Esophagus muscularis mucosa (tissue), 4 donors: ENCODE data around the gene WASHC3. TPM values are rescaled to one million over a fixed set of nuclear protein-coding genes. Genes with fewer than 3 reads are reported as not detected.

Experiments
- DNase-seq: peaks from one replicate; pipeline ENCODE4 v3.0.0-alpha.2; 2017; ENCODE audit errors: extremely low spot score
- H3K27ac ChIP-seq, 4 donors: fragments of 200-600 bp; sonication (generic); replicated peaks in 1 of 4; 1 replicate in 3 of 4; 2 replicates in 1 of 4; pipeline ENCODE4 v1.5.1; 2016 to 2019; ENCODE audit warnings: mild to moderate bottlenecking in 1 of 4
- H3K27me3 ChIP-seq, 4 donors: fragments of 200-600 bp; sonication (generic); one replicate each; pipeline versions ENCODE4 v1.5.1 to v1.6.0; 2016 to 2019
- H3K36me3 ChIP-seq, 4 donors: fragments of 200-600 bp; sonication (generic); one replicate each; pipeline ENCODE4 v1.5.1; 2016 to 2019
- H3K4me1 ChIP-seq, 4 donors: fragments of 200-600 bp; sonication (generic); one replicate each; pipeline ENCODE4 v1.5.1; 2016 to 2019
- H3K4me3 ChIP-seq, 4 donors: fragments of 200-600 bp; sonication (generic); 1 replicate in 2 of 4; 2 replicates in 2 of 4; pipeline ENCODE4 v1.5.1; 2016 to 2019; ENCODE audit warnings: mild to moderate bottlenecking in 4 of 4, moderate library complexity in 1 of 4
- H3K9me3 ChIP-seq, 4 donors: fragments of 200-600 bp; sonication (generic); 1 replicate in 3 of 4; 2 replicates in 1 of 4; pipeline ENCODE4 v1.5.1; 2016 to 2019
- CTCF ChIP-seq, 3 experiments: fragments of 200-600 bp in 2 of 3; fragments of 450-650 bp in 1 of 3; sonication (generic) in 2 of 3; IDR thresholded peaks; one replicate each; pipeline ENCODE4 v1.5.1; 2017 to 2019; ENCODE audit warnings: antibody characterized with exemption in 3 of 3, mild to moderate bottlenecking in 2 of 3, moderate library complexity in 1 of 3
- EP300 ChIP-seq: sonication (generic); formaldehyde crosslinking; IDR thresholded peaks from one replicate; pipeline ENCODE4 v1.6.1; 2017; ENCODE audit warnings: antibody characterized with exemption
- POLR2A ChIP-seq: fragments of 450-650 bp; IDR thresholded peaks from one replicate; pipeline ENCODE4 v1.6.1; 2017; ENCODE audit warnings: antibody characterized with exemption, moderate library complexity, mild to moderate bottlenecking, low read depth
- POLR2AphosphoS5 ChIP-seq, 2 donors: sonication (generic); formaldehyde crosslinking; IDR thresholded peaks; one replicate each; pipeline ENCODE4 v1.6.1; 2017; ENCODE audit warnings: antibody characterized with exemption in 2 of 2
- WGBS: methylation state at CpG from one replicate; pipeline ENCODE4 v1.1.5; 2018; 5-methylcytosine and 5-hydroxymethylcytosine counted together
- intact Hi-C: fragments of 100-400 bp; cut with DNase I; formaldehyde crosslinking; loops from one replicate; pipeline ENCODE4 v1.15.1; 2023
- total RNA-seq, 4 donors: library from RNA; depleted of rRNA; stranded (reverse); fragments of >200 nt; gene quantifications; one replicate each; pipeline versions ENCODE4 v1.1.0 to v1.2.1, GENCODE V29; 2016

WASHC3 gene
- total RNA-seq, 4 donors from 2014 or later: 85.7 to 101 (median 86.8) TPM

- no peak overlapping the region for H3K27ac ChIP-seq
- TF ChIP-seq CTCF (IDR thresholded peaks at IDR 0.05) (no peak), POLR2AphosphoS5 (IDR thresholded peaks at IDR 0.05) (no peak), POLR2A (no peak), EP300 (no peak)
- H3K9me3 ChIP-seq: no peaks in the 10 kb centered on the region
- intact Hi-C loops: no loop called here
- H3K4me3 ChIP-seq: no peak overlapping the region
- H3K4me1 ChIP-seq: peaks cover 0 to 6% (median 0%) of the 10 kb centered on the region in 4 donors
- H3K36me3 ChIP-seq: peaks cover 37 to 91% (median 63%) of the 10 kb centered on the region in 4 donors
- H3K27me3 ChIP-seq: no peaks in the 10 kb centered on the region
- WGBS: 100% methylated on average over 2 of the region's 4 CpGs
- no peak for DNase-seq
Measured at GRCh38 chr12:102052192-102053061, 9.4 kb downstream of the WASHC3 start.

DNA sequence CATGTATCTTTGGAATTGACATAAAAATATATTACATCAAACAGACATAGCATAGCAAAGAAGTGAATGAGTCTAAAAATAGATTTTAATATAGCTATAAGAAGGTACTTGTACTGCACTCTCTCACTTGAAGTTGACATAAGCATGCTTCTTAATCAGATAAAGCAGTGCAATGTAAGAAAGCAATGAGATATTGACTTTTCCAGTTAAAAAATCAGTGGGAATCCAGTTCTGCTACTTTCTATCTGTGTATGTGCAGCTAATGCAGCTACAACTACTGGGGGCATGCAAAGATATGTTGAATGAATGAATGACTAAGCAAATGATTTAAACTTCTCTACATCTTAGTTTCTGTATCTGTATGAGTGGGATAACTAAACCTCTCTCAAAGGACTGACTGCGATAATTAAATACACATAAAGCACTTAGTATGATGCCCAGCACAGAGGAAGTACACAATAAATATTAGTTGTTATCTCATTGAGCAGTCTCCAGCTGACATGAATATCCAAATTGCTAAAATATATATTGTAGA lies 10.3 kb downstream of the WASHC3 start:
- no peak for DNase-seq
- no peak overlapping the region for H3K4me3 ChIP-seq
- no peak for TF ChIP-seq POLR2AphosphoS5 (IDR thresholded peaks at IDR 0.05)
- no peak for TF ChIP-seq EP300
- TF ChIP-seq CTCF (IDR thresholded peaks at IDR 0.05): no peak
- no peak for TF ChIP-seq POLR2A
- H3K4me1 ChIP-seq: peaks cover 0 to 6% (median 0%) of the 10 kb centered on the region in 4 donors
- H3K36me3 ChIP-seq: peaks cover 39 to 93% (median 62%) of the 10 kb centered on the region in 4 donors
- WGBS: 80% methylated on average over 1 of the region's 1 CpG
- intact Hi-C loops: no loop called here
- no peaks in the 10 kb centered on the region for H3K9me3 ChIP-seq
- no peaks in the 10 kb centered on the region for H3K27me3 ChIP-seq
- H3K27ac ChIP-seq: no peak overlapping the region

DNA sequence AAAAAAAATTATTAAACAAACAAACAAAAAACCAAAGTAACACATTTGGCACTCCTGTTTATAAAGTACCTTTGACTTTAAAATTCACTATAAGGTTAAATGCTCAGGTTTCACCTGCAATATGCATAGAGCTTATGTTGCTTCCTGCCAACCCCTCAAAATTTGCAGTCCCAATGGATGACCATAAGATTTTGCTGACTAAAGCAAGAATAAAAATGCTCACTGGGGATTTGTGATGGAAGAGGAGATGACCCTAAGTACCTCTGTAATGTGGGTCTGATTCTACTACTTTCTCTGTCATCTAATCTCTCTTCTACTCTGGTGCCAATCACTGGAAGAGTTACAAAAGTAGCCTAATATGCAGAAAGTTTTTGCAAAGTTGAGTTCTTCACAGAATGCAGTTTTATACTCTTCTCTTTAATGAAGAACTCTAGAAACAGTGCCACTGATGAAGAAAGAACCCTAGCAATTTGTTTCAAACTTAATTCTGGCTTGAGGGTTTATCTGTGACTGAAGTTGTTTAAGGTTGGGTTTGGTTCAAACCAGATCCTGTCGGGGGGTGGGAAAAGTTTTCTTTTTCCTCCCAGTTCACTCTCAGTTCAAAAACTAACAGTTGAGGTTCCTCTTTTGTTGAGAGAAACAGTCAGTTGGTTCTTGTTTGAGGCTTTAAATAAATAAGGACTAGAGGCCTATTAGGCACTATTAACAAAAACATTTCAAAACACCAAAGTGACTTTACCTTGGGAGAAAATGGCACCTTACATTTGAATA lies 10.9 kb downstream of the WASHC3 start:
- Histone ChIP-seq H3K4me1 (peaks cover 0 to 6% (median 0%) of the 10 kb centered on the region in 4 donors), H3K27me3 (no peaks in the 10 kb centered on the region), H3K4me3 (no peak overlapping the region), H3K9me3 (no peaks in the 10 kb centered on the region), H3K27ac (no peak overlapping the region), H3K36me3 (peaks cover 39 to 93% (median 63%) of the 10 kb centered on the region in 4 donors)
- TF ChIP-seq CTCF (IDR thresholded peaks at IDR 0.05) (no peak), POLR2A (no peak), EP300 (no peak), POLR2AphosphoS5 (IDR thresholded peaks at IDR 0.05) (no peak)
- WGBS: 20% methylated on average over 1 of the region's 1 CpG
- no peak for DNase-seq
- intact Hi-C loops: no loop called here

DNA sequence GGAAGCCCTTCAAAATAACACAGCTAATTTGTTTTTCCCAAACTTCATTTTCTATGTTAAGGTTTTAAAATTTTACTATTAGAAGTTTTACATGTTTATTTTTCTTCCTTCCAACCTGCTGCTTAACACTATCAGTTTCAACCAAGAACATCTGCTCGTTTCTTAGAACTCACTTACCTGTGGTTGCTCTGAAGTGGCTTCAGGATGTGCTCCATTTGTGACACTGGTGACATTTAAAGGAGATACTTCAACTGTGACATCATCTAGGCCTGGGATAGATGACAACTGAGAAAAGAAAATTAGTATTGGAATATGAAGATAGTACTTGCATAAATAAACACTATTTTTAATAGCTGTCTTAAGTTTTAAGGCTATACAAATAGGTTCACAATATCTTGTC lies 17.9 kb downstream of the WASHC3 start:
- Histone ChIP-seq H3K9me3 (no peaks in the 10 kb centered on the region), H3K36me3 (peaks cover 35 to 87% (median 56%) of the 10 kb centered on the region in 4 donors), H3K27me3 (no peaks in the 10 kb centered on the region), H3K4me1 (no peaks in the 10 kb centered on the region), H3K4me3 (no peak overlapping the region), H3K27ac (no peak overlapping the region)
- TF ChIP-seq POLR2AphosphoS5 (IDR thresholded peaks at IDR 0.05) (no peak), CTCF (IDR thresholded peaks at IDR 0.05) (no peak)
- no peak for DNase-seq
- intact Hi-C loops: no loop called here
- 83% methylated on average over 1 of the region's 1 CpG for WGBS
